Measurements from ENCODE around the gene CDH18. TPM values are rescaled to one million over a fixed set of nuclear protein-coding genes. Genes with fewer than 3 reads are reported as not detected.
"Not testable (repeated sequence)": the region's sequence is repeated elsewhere in the genome, so short reads cannot be mapped to it uniquely, and the experiment has no call there.

CDH18 gene
- total RNA-seq, 2 donors from 2014 or later: 1.2 TPM; not detected in 1

- WGBS: 31% methylated on average over 5 of the region's 5 CpGs
- DNase-seq (ENCODE audit: low spot score): no peak
- H3K4me3 ChIP-seq: no peak overlapping the region
- no peak overlapping the region for H3K27ac ChIP-seq
- H3K27me3 ChIP-seq (replicated peaks; ENCODE audit: insufficient read depth): no peaks in the 10 kb centered on the region
- no peaks in the 10 kb centered on the region for H3K9me3 ChIP-seq
- intact Hi-C loops (cut with DNase I): no loop called here
- H3K36me3 ChIP-seq: no peaks in the 10 kb centered on the region
- TF ChIP-seq POLR2AphosphoS5 (IDR thresholded peaks at IDR 0.05): no peak
- no peaks in the 10 kb centered on the region for H3K4me1 ChIP-seq (replicated peaks)
Measured at GRCh38 chr5:19790829-19791466, 197.1 kb downstream of the CDH18 start.

GRCh38 chr5:19782566-19782965 lies 205.4 kb downstream of the CDH18 start:
- intact Hi-C loops (cut with DNase I): no loop called here
- H3K4me3 ChIP-seq: no peak overlapping the region
- TF ChIP-seq POLR2A (IDR thresholded peaks at IDR 0.05): no peak
- no peaks in the 10 kb centered on the region for H3K9me3 ChIP-seq
- WGBS: 93% methylated on average over 2 of the region's 2 CpGs
- H3K27me3 ChIP-seq (replicated peaks; ENCODE audit: insufficient read depth): no peaks in the 10 kb centered on the region
- no peak for DNase-seq (ENCODE audit: low spot score)
- no peak overlapping the region for H3K27ac ChIP-seq
- no peaks in the 10 kb centered on the region for H3K36me3 ChIP-seq
- H3K4me1 ChIP-seq (replicated peaks): no peaks in the 10 kb centered on the region

- 48% methylated on average over 5 of the region's 5 CpGs for WGBS
- intact Hi-C loops (cut with DNase I): no loop called here
Measured at GRCh38 chr5:19777363-19777762, 210.6 kb downstream of the CDH18 start.

GRCh38 chr5:19776886-19777285 lies 211.1 kb downstream of the CDH18 start:
- H3K27ac ChIP-seq; H3K36me3 ChIP-seq; H3K4me3 ChIP-seq; intact Hi-C loops (cut with DNase I); H3K4me1 ChIP-seq (replicated peaks); H3K9me3 ChIP-seq; H3K27me3 ChIP-seq (replicated peaks; ENCODE audit: insufficient read depth); DNase-seq (ENCODE audit: low spot score): not testable (repeated sequence)
- 47% methylated on average over 5 of the region's 5 CpGs for WGBS

More at GRCh38 chr5:19777363-19777762, 210.6 kb downstream of the CDH18 start:
- no peaks in the 10 kb centered on the region for H3K27me3 ChIP-seq (replicated peaks; ENCODE audit: insufficient read depth)
- no peaks in the 10 kb centered on the region for H3K9me3 ChIP-seq
- no peak for DNase-seq (ENCODE audit: low spot score)
- H3K36me3 ChIP-seq: no peaks in the 10 kb centered on the region
- no peak overlapping the region for H3K27ac ChIP-seq
- no peak overlapping the region for H3K4me3 ChIP-seq
- H3K4me1 ChIP-seq (replicated peaks): no peaks in the 10 kb centered on the region
- TF ChIP-seq POLR2AphosphoS5 (IDR thresholded peaks at IDR 0.05) (no peak), POLR2A (IDR thresholded peaks at IDR 0.05) (no peak), CTCF (IDR thresholded peaks at IDR 0.05) (no peak)

GRCh38 chr5:19771174-19771835 lies 216.7 kb downstream of the CDH18 start:
- Histone ChIP-seq H3K27ac (no peak overlapping the region), H3K4me3 (no peak overlapping the region), H3K36me3 (no peaks in the 10 kb centered on the region), H3K4me1 (replicated peaks) (no peaks in the 10 kb centered on the region), H3K27me3 (replicated peaks; ENCODE audit: insufficient read depth) (no peaks in the 10 kb centered on the region), H3K9me3 (no peaks in the 10 kb centered on the region)
- intact Hi-C loops (cut with DNase I): no loop called here
- 63% methylated on average over 6 of the region's 6 CpGs for WGBS
- DNase-seq (ENCODE audit: low spot score): no peak
- TF ChIP-seq POLR2AphosphoS5 (IDR thresholded peaks at IDR 0.05) (no peak), POLR2A (IDR thresholded peaks at IDR 0.05) (no peak), CTCF (IDR thresholded peaks at IDR 0.05) (no peak)

GRCh38 chr5:19770396-19770795 lies 217.6 kb downstream of the CDH18 start:
- intact Hi-C loops (cut with DNase I): no loop called here
- DNase-seq (ENCODE audit: low spot score): no peak
- no peak overlapping the region for H3K27ac ChIP-seq
- H3K4me3 ChIP-seq: no peak overlapping the region
- H3K27me3 ChIP-seq (replicated peaks; ENCODE audit: insufficient read depth): no peaks in the 10 kb centered on the region
- H3K4me1 ChIP-seq (replicated peaks): no peaks in the 10 kb centered on the region
- TF ChIP-seq POLR2A (IDR thresholded peaks at IDR 0.05) (no peak), POLR2AphosphoS5 (IDR thresholded peaks at IDR 0.05) (no peak), CTCF (IDR thresholded peaks at IDR 0.05) (no peak)
- no peaks in the 10 kb centered on the region for H3K36me3 ChIP-seq
- H3K9me3 ChIP-seq: no peaks in the 10 kb centered on the region
